GM18867 (cell line): ENCODE data around the gene TMEM168.
"Not testable (repeated sequence)": the region's sequence is repeated elsewhere in the genome, so short reads cannot be mapped to it uniquely, and the experiment has no call there.

Experiments used
- ATAC-seq: cut with Tn5 transposase; IDR thresholded peaks from one replicate; pipeline ENCODE4 v1.9.1; 2021; ENCODE audit warnings: mild to moderate bottlenecking, moderate library complexity; ENCODE audit not compliant: unreplicated experiment

The TMEM168 gene

GRCh38 chr7:112782498-112782897 lies 7.7 kb downstream of the TMEM168 start:
- peak; percentile 91 for ATAC-seq

GRCh38 chr7:112781558-112781957 lies 8.6 kb downstream of the TMEM168 start:
- ATAC-seq: no peak

DNA sequence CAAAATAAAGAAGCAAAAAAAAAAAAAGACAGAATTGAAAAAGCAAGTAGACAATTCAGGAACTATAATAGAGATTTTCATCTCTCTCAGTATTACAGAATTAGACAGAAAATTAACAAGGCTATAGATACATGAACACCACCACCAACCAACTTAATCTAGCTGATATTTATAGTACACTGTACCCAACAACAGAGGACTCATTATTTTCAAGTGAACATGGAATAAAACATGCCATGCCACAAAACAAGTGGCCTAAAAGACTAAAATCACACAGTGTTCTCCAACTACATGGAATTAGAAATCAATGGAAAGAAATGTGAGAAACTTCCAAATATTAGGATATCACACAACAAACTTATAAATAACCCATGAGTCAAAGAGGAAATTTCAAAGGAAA lies 9.1 kb downstream of the TMEM168 start:
- ATAC-seq: no peak

GRCh38 chr7:112779667-112780066 lies 10.5 kb downstream of the TMEM168 start:
- no peak for ATAC-seq

GRCh38 chr7:112777406-112777805 lies 12.8 kb downstream of the TMEM168 start:
- no peak for ATAC-seq

GRCh38 chr7:112771166-112771565 lies 19.0 kb downstream of the TMEM168 start:
- no peak for ATAC-seq

DNA sequence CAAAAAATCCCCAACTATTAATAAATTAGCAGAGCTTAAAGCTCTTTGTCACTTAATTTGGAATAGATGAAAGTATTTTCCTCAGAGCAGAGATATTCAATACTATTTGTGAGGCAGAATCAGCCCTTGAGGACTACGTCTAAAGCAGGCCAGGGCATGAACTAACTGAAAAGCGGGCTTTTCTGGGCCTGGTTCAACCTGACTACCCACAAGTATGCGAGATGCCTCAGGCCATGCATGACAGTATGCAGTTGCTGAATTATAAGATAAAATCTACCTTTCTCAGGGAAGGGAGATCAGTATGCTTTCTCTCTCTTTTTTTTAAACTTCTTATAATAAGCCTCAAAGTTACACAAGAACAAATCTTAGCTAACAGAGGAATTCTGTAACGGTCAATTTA lies 20.1 kb downstream of the TMEM168 start:
- ATAC-seq: no peak

DNA sequence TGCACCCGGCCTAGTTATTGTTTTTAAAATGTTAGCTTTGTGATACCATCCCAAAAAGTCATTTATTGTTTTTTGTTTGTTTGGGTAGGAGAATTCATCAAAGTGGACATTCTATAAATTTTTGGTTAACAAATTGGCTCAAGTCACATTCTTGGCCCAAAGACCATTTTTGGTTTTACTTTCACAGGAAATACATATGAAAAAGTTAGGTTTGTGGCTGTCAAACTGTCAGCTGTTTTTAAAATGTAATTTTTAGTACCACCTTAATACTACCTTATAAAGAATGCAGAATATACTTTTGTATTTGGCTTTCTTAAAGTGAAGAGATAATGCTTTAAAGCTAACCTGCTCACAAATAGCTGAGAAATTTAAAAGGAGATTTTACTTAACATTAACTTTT lies 25.1 kb downstream of the TMEM168 start:
- peak; percentile 66 for ATAC-seq

- no peak for ATAC-seq
Observed at GRCh38 chr7:112763996-112764395, 26.2 kb downstream of the TMEM168 start.

GRCh38 chr7:112763298-112763697 lies 26.9 kb downstream of the TMEM168 start:
- ATAC-seq: no peak

GRCh38 chr7:112759905-112760304 lies 30.3 kb downstream of the TMEM168 start:
- ATAC-seq: no peak

DNA sequence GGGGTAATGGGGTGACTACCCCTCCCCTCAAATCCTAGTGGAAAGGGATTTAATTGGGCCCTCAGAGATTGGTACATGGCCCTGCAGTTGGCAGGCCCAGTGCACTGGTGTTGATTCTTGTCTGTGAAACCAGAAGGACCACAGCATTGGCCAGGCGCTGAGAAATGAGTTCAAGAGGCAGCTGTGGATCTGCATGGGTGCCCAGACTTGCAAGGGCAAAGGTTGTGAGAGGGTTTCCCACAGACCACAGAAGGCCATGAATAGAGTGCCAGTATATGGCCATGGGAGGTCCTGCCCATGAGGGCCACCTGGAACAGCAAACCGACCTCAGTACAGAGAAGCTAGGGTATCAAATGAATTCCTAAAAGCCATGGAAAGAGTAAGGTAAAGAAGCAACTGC lies 32.9 kb downstream of the TMEM168 start:
- peak; percentile 79 for ATAC-seq

DNA sequence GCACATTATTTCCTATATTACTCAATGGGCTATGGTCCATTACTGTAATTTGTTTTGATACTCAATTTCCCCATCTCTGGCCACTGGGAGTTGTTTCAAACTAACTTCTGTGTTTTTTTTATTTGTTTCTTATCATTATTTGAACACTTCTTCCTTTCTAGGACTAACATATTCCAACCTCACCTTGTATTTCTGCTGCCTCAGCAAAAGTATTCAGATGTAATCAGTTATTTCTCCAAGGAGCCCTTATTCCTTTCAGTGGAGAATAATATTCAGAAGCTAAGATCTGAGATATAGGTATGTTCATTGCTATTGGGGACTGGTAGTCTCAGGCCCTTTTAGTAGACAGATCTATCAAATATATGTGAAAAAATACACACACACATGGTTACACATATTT lies 36.9 kb downstream of the TMEM168 start:
- ATAC-seq: no peak

DNA sequence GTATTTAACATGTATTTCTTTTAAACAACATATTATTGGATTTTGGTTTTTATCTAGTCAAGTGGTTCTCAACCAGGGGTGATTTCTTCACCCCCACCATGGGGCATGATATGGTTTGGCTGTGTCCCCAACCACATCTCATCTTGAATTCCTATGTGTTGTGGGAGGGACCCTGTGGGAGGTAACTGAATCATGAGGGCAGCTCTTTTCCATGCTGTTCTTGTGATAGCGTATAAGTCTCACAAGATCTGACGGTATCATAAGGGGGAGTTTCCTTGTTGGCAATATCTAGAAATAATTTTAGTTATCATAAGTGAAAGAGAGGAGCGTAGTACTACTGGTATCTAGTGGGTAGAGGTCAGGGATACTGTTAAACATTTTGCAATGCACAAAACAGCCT lies 37.6 kb downstream of the TMEM168 start:
- no peak for ATAC-seq

GRCh38 chr7:112749775-112750174 lies 40.4 kb downstream of the TMEM168 start:
- no peak for ATAC-seq

DNA sequence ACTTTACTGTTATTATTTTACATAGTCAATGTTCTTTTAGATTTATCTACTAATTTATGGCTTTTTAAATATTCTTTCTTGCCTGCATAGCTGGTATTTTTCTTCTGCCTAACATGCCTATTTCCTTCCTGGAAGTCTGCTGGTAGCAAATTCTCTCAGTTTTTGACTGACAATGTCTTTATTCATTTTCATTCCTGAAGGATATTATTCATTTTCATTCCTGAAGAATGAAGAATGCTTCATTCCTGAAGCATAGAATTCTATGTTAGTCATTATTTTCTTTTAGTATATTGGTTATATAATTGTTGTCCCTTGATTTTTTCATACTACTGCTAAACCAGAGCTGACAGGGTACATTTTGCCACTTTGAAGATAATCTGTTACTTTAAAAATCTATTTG lies 41.8 kb downstream of the TMEM168 start:
- ATAC-seq: no peak

- ATAC-seq: no peak
Observed at GRCh38 chr7:112745635-112746034, 44.6 kb downstream of the TMEM168 start.

DNA sequence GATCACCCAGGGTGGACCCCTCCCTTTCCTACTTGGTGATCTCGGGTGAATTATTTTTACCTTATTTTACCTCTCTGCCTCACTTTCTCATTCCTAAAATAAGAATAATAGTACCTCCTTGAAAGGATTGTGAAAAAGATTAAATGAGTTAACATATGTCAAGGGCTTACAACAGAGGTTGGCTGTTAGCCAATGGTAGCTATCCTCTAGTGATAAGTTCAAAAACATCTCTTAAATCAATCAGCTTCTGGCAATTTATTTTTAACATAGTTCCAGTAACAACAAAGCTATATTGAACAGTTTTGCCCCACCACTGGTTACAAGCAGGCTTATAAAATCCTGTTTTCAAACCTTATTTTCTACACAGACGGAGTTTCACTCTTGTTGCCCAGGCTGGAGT lies 45.4 kb downstream of the TMEM168 start:
- no peak for ATAC-seq

GRCh38 chr7:112743811-112744210 lies 46.4 kb downstream of the TMEM168 start:
- ATAC-seq: no peak

GRCh38 chr7:112740667-112741066 lies 49.5 kb downstream of the TMEM168 start:
- ATAC-seq: no peak

DNA sequence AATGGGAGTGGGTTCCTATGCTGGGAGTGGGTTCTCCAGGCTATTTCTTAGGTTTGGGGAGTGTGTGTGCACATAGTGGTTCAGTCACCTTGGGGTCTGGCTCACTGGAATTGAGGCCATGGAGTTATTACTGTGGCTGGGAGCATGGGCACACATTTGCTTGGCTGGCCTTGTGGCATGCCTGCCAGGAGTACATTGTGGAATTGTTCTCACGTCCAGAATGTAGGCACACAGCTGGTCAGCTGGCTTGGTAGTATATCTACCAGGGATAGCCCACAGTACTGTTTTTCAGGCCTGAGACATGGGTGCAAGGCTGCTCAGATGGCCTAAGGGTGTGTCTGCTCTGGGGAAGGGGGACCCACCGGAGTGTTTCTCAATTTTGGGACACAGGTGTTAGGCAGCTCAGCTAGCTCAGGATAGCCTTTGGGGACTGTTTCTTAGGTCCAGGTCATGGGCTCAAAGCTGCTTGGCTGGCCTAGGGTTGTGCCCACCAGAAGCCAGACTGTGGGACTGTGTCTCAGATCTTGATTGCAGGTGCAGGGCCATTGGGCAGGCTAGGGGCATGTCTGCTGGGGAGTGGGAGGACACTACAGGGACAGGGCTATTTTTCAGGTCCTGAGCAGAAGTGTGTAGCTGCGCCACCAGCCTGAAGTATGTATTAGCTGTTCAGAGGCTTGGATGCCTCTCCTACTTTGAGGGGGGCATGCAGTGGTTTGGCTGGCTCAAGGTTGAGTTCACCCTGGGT lies 50.6 kb downstream of the TMEM168 start:
- ATAC-seq: no peak

GRCh38 chr7:112735261-112735660 lies 54.9 kb downstream of the TMEM168 start:
- ATAC-seq: no peak

DNA sequence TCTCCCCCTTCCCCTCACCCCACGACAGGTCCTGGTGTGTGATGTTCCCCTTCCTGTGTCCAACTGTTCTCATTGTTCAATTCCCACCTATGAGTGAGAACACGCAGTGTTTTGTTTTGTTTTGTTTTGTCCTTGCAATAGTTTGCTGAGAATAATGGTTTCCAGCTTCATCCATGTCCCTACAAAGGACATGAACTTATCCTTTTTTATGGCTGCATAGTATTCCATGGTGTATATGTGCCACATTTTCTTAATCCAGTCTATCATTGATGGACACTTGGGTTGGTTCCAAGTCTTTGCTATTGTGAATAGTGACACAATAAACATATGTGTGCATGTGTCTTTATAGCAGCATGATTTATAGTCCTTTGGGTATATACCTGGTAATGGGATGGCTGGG lies 58.9 kb downstream of the TMEM168 start:
- not testable (repeated sequence) for ATAC-seq
